Neural progenitor cell (in vitro differentiated cells): ENCODE results near the gene CLEC4F.

ENCODE experiments used
- EZH2 ChIP-seq: fragments of 200-600 bp; sonication (generic); IDR thresholded peaks from 2 replicates; pipeline ENCODE4 v1.6.1; 2017; ENCODE audit warnings: antibody characterized with exemption, mild to moderate bottlenecking, moderate library complexity
- EZH2phosphoT487 ChIP-seq: fragments of 200-600 bp; sonication (generic); IDR thresholded peaks from 2 replicates; pipeline ENCODE4 v1.6.1; 2017; ENCODE audit warnings: antibody characterized with exemption
- TF ChIP-seq, protein P1 (sequence below): fragments of 200-600 bp; sonication (generic); IDR thresholded peaks from 2 replicates; pipeline ENCODE4 v1.5.1; 2017; ENCODE audit warnings: antibody characterized with exemption, mild to moderate bottlenecking

DNA sequence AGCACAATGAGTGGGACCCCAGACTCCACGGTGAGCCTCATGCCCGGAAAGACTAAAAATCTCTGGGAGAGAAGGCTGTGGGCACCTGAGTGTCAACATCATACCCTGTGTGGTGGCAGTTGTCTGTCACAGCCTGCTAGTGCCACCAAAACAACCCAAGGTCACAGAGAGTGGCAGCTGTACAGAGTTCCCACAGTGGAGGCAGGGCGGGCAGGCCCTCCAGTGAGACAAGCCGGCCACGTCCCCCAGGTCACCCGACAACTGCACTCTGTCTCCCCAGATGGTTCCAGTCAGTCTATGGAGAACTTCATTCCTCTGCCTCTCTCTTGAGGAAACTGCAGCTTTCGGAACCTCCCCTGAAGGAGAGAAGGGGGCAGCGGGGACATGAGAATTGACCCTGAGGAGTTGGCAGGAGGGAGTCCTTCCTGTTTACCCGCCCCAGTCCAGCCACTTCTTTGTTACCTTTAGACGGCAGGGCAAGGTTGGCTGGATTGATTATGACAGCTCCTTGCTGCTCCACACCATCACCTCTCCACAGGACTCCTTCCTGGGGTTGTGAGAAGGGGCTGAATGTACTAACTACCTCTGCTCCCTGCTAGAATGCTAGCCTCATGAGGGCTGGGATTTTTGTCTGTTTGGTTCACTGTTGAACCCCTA, 18.7 kb downstream of the CLEC4F start:
- TF ChIP-seq, protein P1, sequence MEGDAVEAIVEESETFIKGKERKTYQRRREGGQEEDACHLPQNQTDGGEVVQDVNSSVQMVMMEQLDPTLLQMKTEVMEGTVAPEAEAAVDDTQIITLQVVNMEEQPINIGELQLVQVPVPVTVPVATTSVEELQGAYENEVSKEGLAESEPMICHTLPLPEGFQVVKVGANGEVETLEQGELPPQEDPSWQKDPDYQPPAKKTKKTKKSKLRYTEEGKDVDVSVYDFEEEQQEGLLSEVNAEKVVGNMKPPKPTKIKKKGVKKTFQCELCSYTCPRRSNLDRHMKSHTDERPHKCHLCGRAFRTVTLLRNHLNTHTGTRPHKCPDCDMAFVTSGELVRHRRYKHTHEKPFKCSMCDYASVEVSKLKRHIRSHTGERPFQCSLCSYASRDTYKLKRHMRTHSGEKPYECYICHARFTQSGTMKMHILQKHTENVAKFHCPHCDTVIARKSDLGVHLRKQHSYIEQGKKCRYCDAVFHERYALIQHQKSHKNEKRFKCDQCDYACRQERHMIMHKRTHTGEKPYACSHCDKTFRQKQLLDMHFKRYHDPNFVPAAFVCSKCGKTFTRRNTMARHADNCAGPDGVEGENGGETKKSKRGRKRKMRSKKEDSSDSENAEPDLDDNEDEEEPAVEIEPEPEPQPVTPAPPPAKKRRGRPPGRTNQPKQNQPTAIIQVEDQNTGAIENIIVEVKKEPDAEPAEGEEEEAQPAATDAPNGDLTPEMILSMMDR = no peak
- TF ChIP-seq EZH2 (no peak), EZH2phosphoT487 (no peak)
